ENCODE results near the gene ZNF521.

ZNF521 gene

DNA sequence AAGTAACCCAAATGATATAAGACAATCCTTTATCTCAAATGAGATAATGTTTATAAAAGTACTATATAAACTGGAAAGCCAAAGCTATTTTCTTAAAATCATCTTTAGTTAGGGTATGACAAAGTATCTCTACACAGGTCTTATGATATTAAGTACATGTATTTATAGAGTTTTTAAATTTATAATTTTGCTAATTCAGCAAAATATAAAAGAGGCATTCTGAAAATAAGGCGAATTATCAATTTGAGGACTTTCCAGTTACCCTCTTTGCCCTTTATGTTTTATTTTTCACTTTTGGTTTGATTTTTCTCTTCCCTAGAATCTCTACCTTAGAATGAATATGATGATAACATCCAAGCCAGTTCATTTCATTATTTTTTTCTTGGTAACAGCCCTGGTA is 115.2 kb downstream of the ZNF521 start:
- Mint-ChIP-seq H3K36me3 (ENCODE audit: insufficient read depth) (no peaks in the 10 kb centered on the region), H3K4me3 (no peak overlapping the region), H3K27ac (ENCODE audit: low read depth) (no peak overlapping the region), H3K4me1 (no peaks in the 10 kb centered on the region), H3K27me3 (peaks cover 9% of the 10 kb centered on the region), H3K9me3 (no peaks in the 10 kb centered on the region)
- ATAC-seq (replicated peaks; ENCODE audit: extremely low read depth, poor library complexity, severe bottlenecking) (no peak), DNase-seq (ENCODE audit: low spot score in 2 of 2) (no peak)

DNA sequence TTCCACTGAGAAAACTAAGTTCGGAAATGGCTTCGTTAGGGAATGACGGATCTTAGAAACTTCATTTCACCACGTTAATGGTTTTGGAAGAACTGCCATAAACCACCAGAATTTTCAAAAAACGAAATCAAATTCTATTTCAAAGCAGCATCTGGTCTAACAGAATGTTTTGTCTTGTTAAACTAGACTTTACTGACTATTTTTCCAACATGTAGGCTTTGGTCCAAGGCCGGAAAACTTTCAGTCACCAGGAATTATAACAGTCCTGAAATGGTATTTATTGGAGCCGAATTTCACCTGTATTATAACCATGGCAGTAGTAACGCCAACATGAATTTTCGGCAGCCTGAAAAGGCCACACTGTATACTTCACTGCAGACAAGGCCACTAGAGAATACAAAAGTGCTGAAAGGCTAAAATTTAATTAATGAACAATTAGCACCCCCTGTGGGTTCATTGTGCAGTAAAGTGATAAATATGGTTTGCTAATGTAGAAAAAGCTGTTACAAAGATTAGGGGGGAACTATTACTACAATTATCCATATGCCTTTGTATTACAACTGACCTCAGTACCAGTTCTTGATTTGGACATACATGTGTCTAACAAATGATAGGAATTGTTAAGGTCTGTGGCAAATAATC is 116.4 kb downstream of the ZNF521 start:
- Mint-ChIP-seq H3K4me1 (no peaks in the 10 kb centered on the region), H3K36me3 (ENCODE audit: insufficient read depth) (no peaks in the 10 kb centered on the region), H3K27ac (ENCODE audit: low read depth) (no peak overlapping the region), H3K4me3 (no peak overlapping the region), H3K27me3 (peaks cover 9% of the 10 kb centered on the region), H3K9me3 (no peaks in the 10 kb centered on the region)
- ATAC-seq (replicated peaks; ENCODE audit: extremely low read depth, poor library complexity, severe bottlenecking): no peak
- no peak for DNase-seq (ENCODE audit: low spot score in 2 of 2)

DNA sequence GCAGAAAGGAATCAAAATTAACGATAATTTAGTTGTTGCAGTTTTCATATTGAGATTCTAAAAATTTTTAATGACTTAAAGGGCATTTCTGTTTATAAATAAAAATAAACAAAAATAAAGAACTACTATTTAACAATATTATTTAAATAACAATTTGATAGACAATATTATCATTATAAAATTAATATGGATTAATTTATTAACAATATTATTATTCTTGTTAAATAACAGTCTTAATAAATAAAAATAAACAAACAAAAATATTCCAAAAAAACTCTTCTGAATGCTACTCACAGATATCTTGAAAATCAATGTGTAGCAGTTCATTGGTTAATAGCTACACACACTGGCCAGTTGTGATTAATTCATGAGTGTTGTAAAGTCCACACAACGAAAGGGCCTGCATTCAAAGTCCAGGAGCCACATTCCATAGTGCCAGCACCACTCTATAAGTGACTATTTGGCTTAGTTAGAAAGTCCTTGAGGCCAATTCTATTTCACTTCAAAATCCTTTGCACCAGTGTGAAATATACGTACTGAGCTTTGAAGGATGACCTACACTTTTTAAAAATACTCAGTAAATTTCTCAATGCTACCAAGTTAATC is 117.1 kb downstream of the ZNF521 start:
- no peaks in the 10 kb centered on the region for H3K36me3 Mint-ChIP-seq (ENCODE audit: insufficient read depth)
- no peaks in the 10 kb centered on the region for H3K4me1 Mint-ChIP-seq
- peaks cover 9% of the 10 kb centered on the region for H3K27me3 Mint-ChIP-seq
- no peak overlapping the region for H3K4me3 Mint-ChIP-seq
- no peaks in the 10 kb centered on the region for H3K9me3 Mint-ChIP-seq
- no peak overlapping the region for H3K27ac Mint-ChIP-seq (ENCODE audit: low read depth)
- DNase-seq (ENCODE audit: low spot score in 2 of 2): no peak
- no peak for ATAC-seq (replicated peaks; ENCODE audit: extremely low read depth, poor library complexity, severe bottlenecking)

DNA sequence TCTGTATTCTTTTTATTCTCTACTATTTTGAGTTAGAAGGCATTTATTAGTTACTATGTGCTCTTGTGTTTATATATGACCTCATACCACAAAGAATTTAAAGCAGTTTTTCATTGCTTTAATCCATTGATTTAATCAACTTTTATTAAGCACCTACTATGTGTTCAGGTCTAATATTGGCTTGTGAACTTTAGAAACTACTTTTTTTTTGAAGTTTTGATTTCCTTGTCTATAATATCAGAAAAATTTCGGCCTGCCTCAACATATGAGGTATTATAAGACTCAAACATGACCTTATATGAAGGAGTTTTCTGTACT is 117.7 kb downstream of the ZNF521 start:
- ATAC-seq (replicated peaks; ENCODE audit: extremely low read depth, poor library complexity, severe bottlenecking) (no peak), DNase-seq (ENCODE audit: low spot score in 2 of 2) (no peak)
- Mint-ChIP-seq H3K36me3 (ENCODE audit: insufficient read depth) (no peaks in the 10 kb centered on the region), H3K9me3 (no peaks in the 10 kb centered on the region), H3K27ac (ENCODE audit: low read depth) (no peak overlapping the region), H3K27me3 (peaks cover 9% of the 10 kb centered on the region), H3K4me3 (no peak overlapping the region), H3K4me1 (no peaks in the 10 kb centered on the region)

DNA sequence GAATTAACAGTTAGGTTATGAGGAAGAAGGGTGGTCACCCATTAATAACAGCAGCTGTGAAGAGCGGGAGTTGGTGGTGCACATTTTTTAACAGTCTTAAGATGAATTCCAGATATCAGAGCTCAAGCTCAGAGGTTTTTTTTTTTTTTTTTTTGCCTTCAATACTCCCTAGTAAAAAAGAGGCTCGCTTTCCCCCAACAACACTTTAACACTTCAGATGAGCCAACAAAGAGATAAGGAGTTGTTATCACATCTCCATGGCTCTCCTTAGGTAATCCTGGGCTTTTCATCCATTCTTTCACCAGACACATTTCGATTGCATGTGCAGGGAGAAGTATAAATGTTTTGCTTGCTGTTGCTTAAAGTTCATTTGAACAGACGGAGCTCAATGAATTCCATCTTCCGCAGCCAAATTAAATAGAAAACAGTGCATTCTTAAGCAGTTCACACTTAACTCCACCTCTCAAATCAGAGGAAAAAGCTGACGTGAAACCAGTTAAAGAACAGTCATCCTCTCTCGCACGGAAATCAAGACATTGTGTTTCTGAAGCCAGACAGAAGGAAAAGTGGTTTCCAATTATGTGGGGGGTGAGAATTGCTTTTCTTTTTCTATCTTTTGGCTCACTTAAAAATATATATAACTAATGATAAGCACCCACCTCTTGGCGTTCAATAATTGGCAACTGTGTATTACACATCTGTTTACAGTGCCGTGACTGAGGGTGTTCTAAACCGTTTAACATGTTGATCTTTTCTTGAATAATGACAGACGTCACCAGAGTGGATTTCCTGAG is 118.2 kb downstream of the ZNF521 start:
- H3K36me3 Mint-ChIP-seq (ENCODE audit: insufficient read depth): no peaks in the 10 kb centered on the region
- H3K27me3 Mint-ChIP-seq: peaks cover 9% of the 10 kb centered on the region
- no peaks in the 10 kb centered on the region for H3K4me1 Mint-ChIP-seq
- ATAC-seq (replicated peaks; ENCODE audit: extremely low read depth, poor library complexity, severe bottlenecking) (no peak), DNase-seq (ENCODE audit: low spot score in 2 of 2) (no peak)
- H3K9me3 Mint-ChIP-seq: no peaks in the 10 kb centered on the region
- H3K27ac Mint-ChIP-seq (ENCODE audit: low read depth): no peak overlapping the region
- no peak overlapping the region for H3K4me3 Mint-ChIP-seq

DNA sequence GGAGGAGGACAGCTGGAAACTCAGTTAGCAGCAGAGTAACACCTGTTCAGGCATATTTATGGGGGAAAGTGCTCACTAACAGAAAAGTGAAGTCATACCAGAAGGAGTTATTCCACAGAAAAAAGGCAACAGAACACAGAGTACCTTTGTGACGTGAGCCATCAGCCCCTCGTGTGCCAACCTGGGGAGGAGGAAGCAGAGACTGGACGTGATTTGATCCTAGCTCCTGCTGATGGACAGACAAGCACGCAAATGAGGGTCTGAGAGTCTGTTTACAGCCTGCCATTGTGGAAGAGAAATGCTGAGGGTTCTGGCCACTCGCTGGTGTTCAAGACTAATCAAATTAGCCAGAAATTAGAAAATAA is 120.7 kb downstream of the ZNF521 start:
- Mint-ChIP-seq H3K4me3 (no peak overlapping the region), H3K27ac (ENCODE audit: low read depth) (no peak overlapping the region)
- ATAC-seq (replicated peaks; ENCODE audit: extremely low read depth, poor library complexity, severe bottlenecking): no peak

DNA sequence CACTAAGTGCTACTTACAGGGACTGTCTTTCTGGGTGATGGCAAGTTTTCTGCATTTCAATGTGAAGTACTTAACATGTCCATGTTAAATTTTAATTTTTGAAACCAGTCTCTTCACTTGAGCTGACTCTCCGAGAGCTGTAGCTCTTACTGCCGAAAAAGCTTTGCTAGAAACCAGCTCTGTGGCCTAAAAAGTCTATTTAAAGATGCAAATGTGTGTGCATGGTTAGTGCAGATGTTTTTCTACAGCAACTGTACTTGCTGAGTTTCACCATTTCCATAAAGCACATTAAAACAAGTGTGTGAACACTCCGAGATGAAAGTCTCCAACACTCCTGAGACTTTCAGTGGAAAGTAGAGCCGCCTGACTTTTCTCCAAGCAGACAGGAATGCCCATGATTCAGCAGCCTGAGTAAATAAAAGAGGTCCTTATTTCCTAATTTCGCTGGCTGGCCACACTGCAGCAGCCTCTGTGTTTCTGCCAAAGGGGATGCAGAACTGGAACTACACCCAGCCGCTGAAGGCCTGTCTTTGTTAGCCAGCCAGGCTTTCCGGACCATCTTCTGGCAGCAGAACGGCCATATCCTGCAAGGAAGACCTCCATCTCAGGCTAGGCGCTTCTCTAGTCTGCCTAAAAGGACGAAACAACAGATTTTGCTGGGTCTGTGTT is 121.2 kb downstream of the ZNF521 start:
- Mint-ChIP-seq H3K4me1 (no peaks in the 10 kb centered on the region), H3K36me3 (ENCODE audit: insufficient read depth) (no peaks in the 10 kb centered on the region), H3K27me3 (peaks cover 9% of the 10 kb centered on the region), H3K4me3 (no peak overlapping the region), H3K9me3 (no peaks in the 10 kb centered on the region), H3K27ac (ENCODE audit: low read depth) (no peak overlapping the region)
- no peak for ATAC-seq (replicated peaks; ENCODE audit: extremely low read depth, poor library complexity, severe bottlenecking)
- DNase-seq (ENCODE audit: low spot score in 2 of 2): no peak

More for the DNA sequence above, 120.7 kb downstream of the ZNF521 start:
- Mint-ChIP-seq H3K9me3 (no peaks in the 10 kb centered on the region), H3K27me3 (peaks cover 9% of the 10 kb centered on the region), H3K4me1 (no peaks in the 10 kb centered on the region), H3K36me3 (ENCODE audit: insufficient read depth) (no peaks in the 10 kb centered on the region)
- no peak for DNase-seq (ENCODE audit: low spot score in 2 of 2)

DNA sequence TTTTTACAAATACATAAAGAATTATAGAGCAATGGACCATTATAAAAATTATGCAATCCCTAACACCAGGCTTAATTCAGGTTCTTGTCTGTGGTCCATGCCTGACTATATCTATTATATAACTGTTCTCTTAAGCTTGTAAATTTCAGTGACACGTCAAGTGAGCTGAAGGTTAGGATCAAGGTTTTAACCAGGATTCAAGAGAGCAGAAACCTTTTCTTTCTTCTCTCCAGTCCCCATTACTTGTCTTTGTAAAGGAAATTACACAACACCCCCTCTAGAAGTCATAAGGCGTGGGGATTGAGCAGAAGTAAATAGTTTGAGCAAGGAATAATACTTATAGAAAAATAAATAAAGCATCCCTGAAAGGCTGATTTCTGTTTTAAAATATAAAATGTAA is 122.0 kb downstream of the ZNF521 start:
- no peak for ATAC-seq (replicated peaks; ENCODE audit: extremely low read depth, poor library complexity, severe bottlenecking)
- no peak overlapping the region for H3K27ac Mint-ChIP-seq (ENCODE audit: low read depth)
- DNase-seq (ENCODE audit: low spot score in 2 of 2): no peak
- H3K27me3 Mint-ChIP-seq: peaks cover 9% of the 10 kb centered on the region
- no peaks in the 10 kb centered on the region for H3K9me3 Mint-ChIP-seq
- no peaks in the 10 kb centered on the region for H3K36me3 Mint-ChIP-seq (ENCODE audit: insufficient read depth)
- no peak overlapping the region for H3K4me3 Mint-ChIP-seq
- no peaks in the 10 kb centered on the region for H3K4me1 Mint-ChIP-seq

DNA sequence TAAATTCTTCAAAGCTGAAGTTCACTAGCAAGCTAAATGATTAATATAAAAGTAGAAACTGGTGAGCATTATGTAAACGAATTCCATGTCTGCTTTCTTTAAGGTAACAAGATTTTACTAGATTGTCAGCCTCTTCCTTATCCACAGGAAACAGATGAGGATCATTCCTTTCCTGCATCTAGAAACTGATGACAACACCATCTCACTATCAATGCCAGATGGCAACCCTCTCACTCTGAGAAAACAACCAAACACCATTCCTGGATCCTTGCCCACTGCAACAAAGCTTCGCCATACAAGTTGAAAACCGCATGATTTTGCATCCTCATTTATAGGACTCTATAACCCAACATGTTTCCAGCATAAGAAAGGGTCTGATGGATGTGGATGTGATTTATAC is 122.9 kb downstream of the ZNF521 start:
- ATAC-seq (replicated peaks; ENCODE audit: extremely low read depth, poor library complexity, severe bottlenecking) (no peak), DNase-seq (ENCODE audit: low spot score in 2 of 2) (no peak)
- no peak overlapping the region for H3K27ac Mint-ChIP-seq (ENCODE audit: low read depth)
- H3K36me3 Mint-ChIP-seq (ENCODE audit: insufficient read depth): no peaks in the 10 kb centered on the region
- no peaks in the 10 kb centered on the region for H3K9me3 Mint-ChIP-seq
- H3K27me3 Mint-ChIP-seq: peaks cover 8% of the 10 kb centered on the region
- no peak overlapping the region for H3K4me3 Mint-ChIP-seq
- no peaks in the 10 kb centered on the region for H3K4me1 Mint-ChIP-seq

DNA sequence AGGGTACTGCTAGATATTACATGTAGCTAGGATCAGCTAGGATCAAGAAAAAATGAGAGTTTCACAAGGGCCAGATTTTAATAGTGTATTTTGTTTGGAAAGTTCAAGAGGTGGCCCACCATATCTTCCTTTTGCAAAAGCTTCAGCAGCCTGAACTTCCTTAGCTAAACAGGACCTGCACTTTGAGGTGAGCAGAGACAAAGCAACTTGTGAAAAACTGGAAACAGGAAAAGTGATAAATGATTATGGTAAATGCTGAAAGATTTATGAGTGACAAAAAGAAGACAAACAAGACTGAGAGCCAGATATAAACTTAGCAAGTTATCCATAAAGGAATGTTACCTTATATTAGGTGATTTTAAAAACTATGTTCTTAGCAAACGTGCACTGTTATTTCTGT is 123.6 kb downstream of the ZNF521 start:
- Mint-ChIP-seq H3K4me3 (no peak overlapping the region), H3K36me3 (ENCODE audit: insufficient read depth) (no peaks in the 10 kb centered on the region), H3K4me1 (no peaks in the 10 kb centered on the region), H3K27ac (ENCODE audit: low read depth) (no peak overlapping the region), H3K27me3 (peaks cover under 1% of the 10 kb centered on the region), H3K9me3 (no peaks in the 10 kb centered on the region)
- DNase-seq (ENCODE audit: low spot score in 2 of 2) (no peak), ATAC-seq (replicated peaks; ENCODE audit: extremely low read depth, poor library complexity, severe bottlenecking) (no peak)

DNA sequence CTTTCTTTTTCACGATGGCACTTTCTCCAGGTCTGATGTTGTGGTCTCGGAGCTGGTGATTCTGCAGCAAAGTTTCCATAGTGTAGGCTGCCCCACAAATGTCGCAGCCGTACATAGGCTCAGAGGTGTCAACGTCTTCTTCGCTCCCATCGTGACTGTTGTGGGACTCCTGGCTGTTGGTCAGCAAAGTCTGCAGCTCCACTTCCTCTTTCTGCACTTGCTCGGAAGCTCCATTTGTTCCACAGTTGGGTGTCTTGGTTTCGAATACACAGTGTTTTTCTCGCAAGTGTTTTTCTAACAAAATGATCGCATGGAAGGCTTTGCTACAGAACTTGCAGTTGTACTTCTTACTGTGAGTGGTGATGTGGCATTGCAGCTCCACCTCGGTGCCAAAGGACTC is 126.8 kb downstream of the ZNF521 start:
- no peaks in the 10 kb centered on the region for H3K4me1 Mint-ChIP-seq
- ATAC-seq (replicated peaks; ENCODE audit: extremely low read depth, poor library complexity, severe bottlenecking) (no peak), DNase-seq (ENCODE audit: low spot score in 2 of 2) (no peak)
- H3K27ac Mint-ChIP-seq (ENCODE audit: low read depth): no peak overlapping the region
- no peaks in the 10 kb centered on the region for H3K27me3 Mint-ChIP-seq
- H3K36me3 Mint-ChIP-seq (ENCODE audit: insufficient read depth): no peaks in the 10 kb centered on the region
- H3K4me3 Mint-ChIP-seq: no peak overlapping the region
- H3K9me3 Mint-ChIP-seq: peaks cover under 1% of the 10 kb centered on the region

DNA sequence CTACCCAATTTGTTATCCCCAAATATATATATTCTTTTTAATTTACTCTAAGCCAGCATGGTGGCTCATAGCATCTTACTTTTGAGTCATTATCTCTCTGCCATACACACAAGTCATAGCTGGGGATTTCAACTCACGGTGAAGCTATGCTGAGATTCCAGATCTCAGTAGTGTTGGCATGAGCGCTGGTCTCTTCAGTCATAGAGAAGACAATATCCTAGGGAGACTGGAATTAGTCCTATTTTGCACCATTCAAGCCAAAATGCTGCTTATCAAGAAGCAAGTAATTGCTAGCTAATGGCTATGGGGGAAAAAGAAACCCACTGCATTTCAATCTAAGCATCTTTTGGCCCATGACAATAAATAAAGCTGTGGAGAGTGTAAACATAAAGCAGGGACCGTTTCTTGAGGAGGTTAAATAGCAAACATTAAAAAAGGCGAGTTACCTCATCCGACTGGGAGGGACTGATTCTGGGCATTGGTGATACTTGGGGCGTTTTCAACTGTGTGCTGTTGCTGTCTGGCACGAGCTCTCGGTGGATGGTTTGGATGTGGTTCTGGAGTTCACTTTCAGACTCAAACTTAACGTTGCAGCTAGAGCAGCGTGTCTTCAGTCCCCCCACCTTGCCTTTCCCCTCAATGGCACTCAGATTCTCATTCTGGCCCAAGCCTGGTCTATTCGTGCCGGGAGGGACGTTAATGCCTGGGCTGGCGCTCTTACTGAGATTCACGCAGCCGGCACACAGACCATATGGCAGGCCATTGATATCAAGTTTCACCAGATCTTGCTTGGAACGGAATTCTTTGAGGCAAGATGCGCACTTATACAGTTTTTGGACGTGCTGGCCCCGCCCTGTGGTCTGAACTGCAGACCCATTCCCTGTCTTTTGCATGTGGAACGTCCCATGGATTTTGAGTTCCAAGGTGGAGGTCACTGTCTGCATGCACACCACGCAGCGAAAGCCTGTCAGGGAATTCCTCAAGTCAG is 127.8 kb downstream of the ZNF521 start:
- H3K4me3 Mint-ChIP-seq: no peak overlapping the region
- ATAC-seq (replicated peaks; ENCODE audit: extremely low read depth, poor library complexity, severe bottlenecking) (no peak), DNase-seq (ENCODE audit: low spot score in 2 of 2) (no peak)
- H3K9me3 Mint-ChIP-seq: peaks cover 6% of the 10 kb centered on the region
- H3K27me3 Mint-ChIP-seq: no peaks in the 10 kb centered on the region
- peaks cover 2% of the 10 kb centered on the region for H3K36me3 Mint-ChIP-seq (ENCODE audit: insufficient read depth)
- no peak overlapping the region for H3K27ac Mint-ChIP-seq (ENCODE audit: low read depth)
- no peaks in the 10 kb centered on the region for H3K4me1 Mint-ChIP-seq

All from central memory CD8-positive, alpha-beta T cell (primary cell).